Parietal lobe (tissue), 2 donors: ENCODE data around the gene RALY. TPM values are rescaled to one million over a fixed set of nuclear protein-coding genes. Genes with fewer than 3 reads are reported as not detected.

ENCODE experiments used
- small RNA-seq: library from RNA; depleted of rRNA; stranded (forward); fragments of <200 nt; gene quantifications from one replicate; pipeline ENCODE3, GENCODE V24; 2014; ENCODE audit warnings: low replicate concordance
- total RNA-seq: library from RNA; depleted of rRNA; stranded (reverse); fragments of >200 nt; gene quantifications from one replicate; pipeline ENCODE4 v1.2.3, GENCODE V29; 2014

The RALY gene
- total RNA-seq: 56.7 TPM

DNA sequence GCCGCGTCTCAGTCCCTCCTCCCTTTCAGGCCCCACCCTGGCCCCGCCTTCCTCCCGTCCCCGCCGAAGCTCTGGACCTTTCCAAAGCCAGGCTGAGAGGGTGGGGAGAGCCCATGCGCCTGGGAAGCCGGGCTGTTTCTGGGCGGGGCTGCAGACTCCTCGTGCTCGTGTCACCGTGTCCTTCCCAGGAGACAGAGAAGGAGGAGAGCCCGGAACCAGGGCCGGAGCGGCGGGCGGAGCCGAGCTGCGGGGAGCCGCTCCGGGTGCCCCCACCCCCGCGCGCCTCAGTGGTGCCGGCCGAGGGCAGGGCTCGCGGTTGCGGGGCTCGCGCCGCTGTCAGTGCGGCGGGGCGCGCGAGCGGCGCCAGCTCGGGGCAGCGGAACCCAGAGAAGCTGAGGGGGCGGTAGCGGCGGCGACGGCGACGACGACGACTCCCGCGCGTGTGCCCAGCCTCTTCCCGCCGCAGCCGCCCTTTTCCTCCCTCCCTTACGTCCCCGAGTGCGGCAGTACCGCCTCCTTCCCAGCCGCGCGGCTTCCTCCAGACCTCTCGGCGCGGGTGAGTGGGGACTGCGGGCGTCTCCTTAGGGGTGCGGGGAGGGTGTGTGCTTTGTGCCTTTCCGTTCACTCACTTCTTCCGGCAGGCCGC lies at the start of gene RALY:
Gene RALY (plus strand): TSS at position 336 of the 646 bp plus-strand sequence. CDS start 78,164 bp downstream, outside the sequence.

DNA sequence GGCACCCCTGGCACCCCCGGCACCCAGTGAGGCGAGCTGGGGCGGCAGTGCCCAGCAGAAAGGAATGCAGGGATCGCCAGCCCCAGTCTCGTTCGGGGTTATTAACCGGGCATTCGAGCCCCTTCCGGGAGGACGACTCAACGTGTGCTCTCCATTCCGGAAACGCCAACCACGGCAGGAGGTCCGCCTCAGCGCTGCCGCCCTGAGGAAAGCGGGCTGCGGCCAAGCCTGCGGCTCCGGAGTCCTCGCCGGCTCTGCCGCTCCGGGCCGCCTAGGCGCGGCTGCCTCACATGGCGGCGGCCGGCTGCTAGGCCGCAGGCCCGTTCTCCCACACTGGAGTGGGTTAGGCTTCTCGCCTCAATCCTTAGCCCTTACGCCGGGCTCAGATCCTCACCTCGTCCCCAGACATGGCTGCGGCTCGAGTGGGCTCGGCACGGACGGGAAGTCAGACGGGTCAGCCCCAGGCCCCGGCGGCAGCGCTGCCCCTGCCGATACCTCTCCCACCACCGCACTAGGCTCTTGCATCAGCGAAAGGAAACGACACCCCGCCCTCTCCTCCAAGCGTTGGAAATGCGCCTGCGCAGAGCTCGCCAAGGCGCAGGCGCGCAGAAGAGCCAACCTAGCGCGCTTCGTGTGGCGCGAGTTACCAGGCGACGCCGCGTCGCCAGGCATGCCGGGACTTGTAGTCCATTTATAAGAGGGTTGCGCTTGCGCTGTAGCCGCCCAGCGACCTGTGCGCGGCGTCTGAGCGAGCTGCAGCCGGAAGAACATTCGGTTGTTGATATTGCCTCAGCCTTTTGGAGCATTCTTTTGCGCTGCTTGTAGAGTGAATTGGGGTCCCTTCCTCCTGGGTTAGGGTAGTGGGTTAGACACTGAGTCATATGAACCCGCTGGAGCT lies 118.2 kb downstream of the RALY start, which contains the start of gene EIF2S2:
Gene EIF2S2 (minus strand): TSS at position 542 of the 898 bp plus-strand sequence. CDS start 133 bp downstream, at position 409.

Small RNA genes within 50 kb of the gene (small RNA-seq; reads per million reads assigned to genes)
- not detected for gene MIR4755

Other genes starting within 250 kb of the RALY start
- gene CHMP4B, start 182.6 kb upstream of the RALY start, total RNA-seq: 23.5 TPM
- gene EIF2S2, start 118.3 kb downstream of the RALY start, total RNA-seq: 37.9 TPM
- gene ASIP, start 247.5 kb downstream of the RALY start, total RNA-seq: not detected